Pancreas (tissue), 10 donors: ENCODE data around the gene NECAP2. TPM values are rescaled to one million over a fixed set of nuclear protein-coding genes. Genes with fewer than 3 reads are reported as not detected.

ENCODE experiments used
- ATAC-seq, 4 donors: fragments of 200-7000 bp; cut with Tn5 transposase; one replicate each; pipeline versions ENCODE4 v1.8.0 to v1.9.1; 2020; ENCODE audit warnings: mild to moderate bottlenecking in 4 of 4, moderate library complexity in 4 of 4
- DNase-seq, 6 donors: peaks; one replicate each; pipeline ENCODE4 v3.0.0-alpha.2; 2020
- FAIRE-seq: peaks from 2 replicates; lab custom pipeline; 2012; peaks lifted over from hg19 to GRCh38; lab: Jason Lieb, UNC
- H3K27ac ChIP-seq, 4 donors: fragments of 200-600 bp; sonication (generic); 1 replicate in 3 of 4; 2 replicates in 1 of 4; pipeline versions ENCODE4 v1.5.0 to v1.8.0; 2020
- H3K27me3 ChIP-seq, 4 donors: fragments of 200-600 bp; one replicate each; pipeline ENCODE4 v1.8.0; 2021
- H3K36me3 ChIP-seq, 3 donors: fragments of 200-600 bp; sonication (generic) in 1 of 3; one replicate each; pipeline versions ENCODE4 v1.5.0 to v1.8.0; 2020 to 2021
- H3K4me1 ChIP-seq, 3 donors: fragments of 200-600 bp; one replicate each; pipeline ENCODE4 v1.8.0; 2021
- H3K4me3 ChIP-seq, 4 donors: fragments of 200-600 bp; sonication (generic) in 2 of 4; one replicate each; pipeline versions ENCODE4 v1.5.0 to v1.8.0; 2020 to 2021
- H3K9me3 ChIP-seq, 4 donors: fragments of 200-600 bp; one replicate each; pipeline ENCODE4 v1.8.0; 2021
- CTCF ChIP-seq, 4 donors: fragments of 200-600 bp; sonication (generic) in 3 of 4; IDR thresholded peaks; one replicate each; pipeline versions ENCODE4 v1.5.0 to v1.8.0; 2021; ENCODE audit warnings: antibody characterized with exemption in 4 of 4
- WGBS, 2 donors: extraction: QIAGEN DNeasy Blood & Tissue Kit; methylation state at CpG; one replicate each; pipeline ENCODE4 v1.1.7; 2013; 5-methylcytosine and 5-hydroxymethylcytosine counted together
- intact Hi-C, 3 donors: fragments of 100-400 bp; cut with DNase I; formaldehyde crosslinking; loops; one replicate each; pipeline versions ENCODE4 v1.11.1 to v1.14.2; 2022
- polyA plus RNA-seq, 2 donors: library from polyadenylated mRNA; stranded (reverse); fragments of 200-250 nt; gene quantifications; one replicate each; pipeline ENCODE4 v1.2.3, GENCODE V29; 2013
- total RNA-seq, 6 donors: library from RNA; stranded (reverse); fragmentation: NEBNext Ultra II Directional in 4 of 6; extraction: Animal tissue kit (Norgen Biotek cat#: 25700) in 4 of 6; gene quantifications; one replicate each; pipeline versions ENCODE4 v1.2.1 to v1.2.4, GENCODE V29; 2021 to 2023
- donor health status: healthy with polysubstance abuse.
- donor health status: DM: no; HTN: no; CAD: no; lungs with moderate emphysema.
- donor health status: DM: no; HTN: no; CAD: no.
- donor health status: control.
- donor health status: control.
- donor health status: Bipolar disorder and iron deficiency.
- donor health status: DM: yes; HTN: yes; CAD: no.
- donor health status: DM: no; HTN: no; CAD: no.
- donor health status: DM: no; HTN: no; CAD: no.
- donor health status: DM: yes; HTN: yes; CAD: no.

NECAP2 gene
- total and polyA plus RNA-seq, 8 donors = 11.9 to 37.8 (median 16.6) TPM

GRCh38 chr1:16425125-16426025 lies 15.1 kb upstream of the NECAP2 start:
- H3K9me3 ChIP-seq = no peaks in the 10 kb centered on the region
- no peak overlapping the region for H3K4me3 ChIP-seq
- peak overlapping the region in 1 of 4 donors; percentile 27 for H3K27ac ChIP-seq
- no peak for TF ChIP-seq CTCF (IDR thresholded peaks at IDR 0.05)
- no peaks in the 10 kb centered on the region for H3K4me1 ChIP-seq
- H3K36me3 ChIP-seq = no peaks in the 10 kb centered on the region
- H3K27me3 ChIP-seq = no peaks in the 10 kb centered on the region
- FAIRE-seq = no peak
- peak in 1 of 4 donors; percentile 48 for ATAC-seq
- intact Hi-C loops = no loop called here
- 75 to 78% methylated on average over 10 of the region's 10 CpGs for WGBS, 2 donors
- DNase-seq = no peak

DNA sequence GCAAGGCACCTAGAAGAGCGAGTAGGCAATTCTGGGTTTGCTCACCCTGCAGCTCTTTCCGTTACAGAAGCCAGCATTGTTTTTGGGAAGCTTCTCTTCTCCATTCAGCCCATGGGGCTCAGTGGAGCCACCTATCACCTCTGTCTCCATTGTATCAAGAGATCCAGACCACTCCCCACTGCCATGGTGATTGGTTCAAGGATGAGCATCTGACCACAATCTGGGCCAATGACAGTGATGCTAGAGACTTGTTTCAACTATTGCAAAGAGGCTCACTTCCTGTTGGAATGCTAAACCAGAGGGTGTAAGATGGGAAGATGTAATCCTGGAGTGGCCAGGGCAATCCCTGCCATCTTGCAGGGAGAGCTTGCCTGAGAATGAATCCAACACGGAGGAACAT lies 9.9 kb upstream of the NECAP2 start:
- H3K4me3 ChIP-seq = no peak overlapping the region
- H3K36me3 ChIP-seq = no peaks in the 10 kb centered on the region
- no peaks in the 10 kb centered on the region for H3K27me3 ChIP-seq
- no peak for TF ChIP-seq CTCF (IDR thresholded peaks at IDR 0.05)
- DNase-seq = no peak
- H3K27ac ChIP-seq = no peak overlapping the region
- H3K9me3 ChIP-seq = no peaks in the 10 kb centered on the region
- intact Hi-C loops = no loop called here
- WGBS, 2 donors = 62 to 67% methylated on average over 3 of the region's 3 CpGs
- no peak for FAIRE-seq
- ATAC-seq = no peak
- no peaks in the 10 kb centered on the region for H3K4me1 ChIP-seq

DNA sequence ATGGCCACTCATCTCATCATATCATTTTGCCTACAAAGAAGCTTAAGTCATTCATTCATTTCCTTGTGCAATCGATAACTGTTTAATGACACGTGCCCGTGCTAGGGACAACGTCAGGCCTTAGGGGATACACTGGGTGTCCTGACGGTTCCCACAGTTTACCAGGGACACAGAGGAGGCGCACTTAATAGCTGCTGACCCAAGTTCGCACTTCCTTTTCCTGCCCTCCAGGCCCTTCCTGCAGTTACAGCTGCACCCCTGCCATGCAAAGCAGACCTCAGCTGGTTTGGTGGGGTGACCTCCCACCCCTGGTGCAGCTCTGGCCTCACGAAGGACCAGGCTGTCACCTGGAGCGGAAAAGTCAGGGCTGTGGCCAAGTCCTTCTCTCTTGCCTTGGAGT lies 7.5 kb upstream of the NECAP2 start:
- TF ChIP-seq CTCF (IDR thresholded peaks at IDR 0.05) = no peak
- WGBS, 2 donors = 64 to 74% methylated on average over 9 of the region's 9 CpGs
- ATAC-seq = no peak
- H3K4me1 ChIP-seq = no peaks in the 10 kb centered on the region
- H3K27ac ChIP-seq = no peak overlapping the region
- no peak for FAIRE-seq
- no peaks in the 10 kb centered on the region for H3K36me3 ChIP-seq
- no peak for DNase-seq
- intact Hi-C loops = no loop called here
- no peaks in the 10 kb centered on the region for H3K9me3 ChIP-seq
- H3K4me3 ChIP-seq = no peak overlapping the region
- H3K27me3 ChIP-seq = no peaks in the 10 kb centered on the region

DNA sequence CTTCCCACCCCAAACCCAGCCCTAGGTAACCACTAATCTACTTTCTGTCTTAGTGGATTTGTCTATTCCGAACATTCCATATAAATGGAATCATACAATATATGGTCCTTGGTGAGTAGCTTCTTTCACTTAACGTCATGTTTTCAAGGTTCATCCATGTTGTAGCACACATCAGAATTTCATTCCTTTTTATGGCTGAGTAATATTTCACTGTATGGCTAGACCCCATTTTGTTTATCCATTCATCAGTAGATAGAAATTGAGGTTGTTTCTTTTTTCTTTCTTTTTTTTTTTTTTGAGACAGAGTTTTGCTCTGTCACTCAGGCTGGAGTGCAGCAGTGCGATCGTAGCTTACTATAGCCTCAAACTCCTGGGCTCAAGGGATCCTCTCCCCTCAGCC lies 6.5 kb upstream of the NECAP2 start:
- no peak for FAIRE-seq
- no peaks in the 10 kb centered on the region for H3K27me3 ChIP-seq
- no peak for TF ChIP-seq CTCF (IDR thresholded peaks at IDR 0.05)
- intact Hi-C loops = no loop called here
- whole genome bisulfite sequencing, 2 donors = 86 to 90% methylated on average over 4 of the region's 4 CpGs
- DNase-seq = no peak
- H3K9me3 ChIP-seq = no peaks in the 10 kb centered on the region
- no peaks in the 10 kb centered on the region for H3K4me1 ChIP-seq
- no peak overlapping the region for H3K27ac ChIP-seq
- no peak overlapping the region for H3K4me3 ChIP-seq
- no peak for ATAC-seq
- H3K36me3 ChIP-seq = no peaks in the 10 kb centered on the region

DNA sequence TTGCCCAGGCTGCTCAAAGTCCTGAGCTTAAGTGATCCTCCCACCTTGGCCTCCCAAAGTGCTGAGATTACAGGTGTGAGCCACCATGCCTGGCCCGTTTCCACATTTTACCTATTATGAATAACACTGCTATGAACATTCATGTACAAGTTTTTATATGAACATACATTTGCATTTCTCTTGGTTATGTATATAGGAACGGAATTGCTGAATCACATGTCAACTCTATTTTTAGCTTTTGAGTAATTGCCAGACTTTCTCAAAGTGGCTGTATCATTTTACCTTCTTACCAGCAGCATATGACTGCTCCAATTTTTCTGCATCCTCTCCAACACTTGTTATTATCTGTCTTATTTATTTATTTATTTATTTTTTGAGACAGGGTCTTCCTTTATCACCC lies 6.0 kb upstream of the NECAP2 start:
- WGBS, 2 donors = 57 to 63% methylated on average over 2 of the region's 2 CpGs
- Histone ChIP-seq H3K4me1 (no peaks in the 10 kb centered on the region), H3K27me3 (no peaks in the 10 kb centered on the region), H3K9me3 (no peaks in the 10 kb centered on the region), H3K27ac (no peak overlapping the region), H3K4me3 (no peak overlapping the region), H3K36me3 (no peaks in the 10 kb centered on the region)
- no peak for DNase-seq
- intact Hi-C loops = no loop called here
- TF ChIP-seq CTCF (IDR thresholded peaks at IDR 0.05) = no peak
- ATAC-seq = no peak
- no peak for FAIRE-seq
